ENCODE measurements around the gene LIN37. TPM values are rescaled to one million over a fixed set of nuclear protein-coding genes. Genes with fewer than 3 reads are reported as not detected.

The LIN37 gene
- total and polyA plus RNA-seq, 2 of the 13 experiments (the other 11 are each of a cell fraction or from before 2014, with no cell fraction given), result 6.3 to 8.7 TPM

DNA sequence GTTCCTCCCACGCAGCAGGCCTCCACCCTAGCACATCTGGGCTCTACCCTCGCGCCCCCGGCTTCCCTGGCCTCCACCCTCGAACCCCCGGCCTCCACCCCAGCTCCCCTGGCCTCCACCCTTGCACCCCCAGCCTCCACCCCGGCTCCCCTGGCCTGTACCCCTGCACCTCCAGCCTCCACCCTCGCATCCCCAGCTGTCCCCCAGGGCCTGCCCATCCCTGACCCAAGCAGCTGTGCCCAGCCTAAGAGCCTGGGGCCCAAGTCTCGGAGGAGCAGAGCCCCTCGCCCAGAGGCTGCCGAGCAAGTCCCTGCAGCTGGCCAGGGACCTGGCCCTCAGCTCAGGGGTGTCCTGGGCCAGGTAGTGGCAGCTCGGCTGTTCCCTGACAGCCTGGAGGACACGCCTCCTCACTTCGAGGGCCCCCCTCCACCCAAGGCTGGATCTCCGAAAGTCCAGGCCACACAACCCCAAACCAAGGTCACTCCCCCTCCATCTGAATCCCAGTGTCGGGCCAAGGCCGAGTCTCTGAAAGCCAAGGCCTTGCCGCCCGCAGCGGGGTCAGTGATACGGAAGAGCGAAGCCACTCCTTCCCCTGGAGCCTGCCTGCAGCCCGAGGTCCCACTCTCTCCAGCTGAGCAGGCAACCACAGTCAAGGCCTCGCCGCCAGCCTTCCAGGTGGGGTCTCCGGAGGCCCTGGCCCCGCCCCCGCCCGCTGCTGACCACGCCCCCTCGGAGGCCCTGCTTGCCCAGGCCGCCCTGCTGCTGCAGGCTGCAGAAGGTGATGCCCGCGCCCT lies 19.1 kb downstream of the LIN37 start (continued):
- TF ChIP-seq, protein P1, sequence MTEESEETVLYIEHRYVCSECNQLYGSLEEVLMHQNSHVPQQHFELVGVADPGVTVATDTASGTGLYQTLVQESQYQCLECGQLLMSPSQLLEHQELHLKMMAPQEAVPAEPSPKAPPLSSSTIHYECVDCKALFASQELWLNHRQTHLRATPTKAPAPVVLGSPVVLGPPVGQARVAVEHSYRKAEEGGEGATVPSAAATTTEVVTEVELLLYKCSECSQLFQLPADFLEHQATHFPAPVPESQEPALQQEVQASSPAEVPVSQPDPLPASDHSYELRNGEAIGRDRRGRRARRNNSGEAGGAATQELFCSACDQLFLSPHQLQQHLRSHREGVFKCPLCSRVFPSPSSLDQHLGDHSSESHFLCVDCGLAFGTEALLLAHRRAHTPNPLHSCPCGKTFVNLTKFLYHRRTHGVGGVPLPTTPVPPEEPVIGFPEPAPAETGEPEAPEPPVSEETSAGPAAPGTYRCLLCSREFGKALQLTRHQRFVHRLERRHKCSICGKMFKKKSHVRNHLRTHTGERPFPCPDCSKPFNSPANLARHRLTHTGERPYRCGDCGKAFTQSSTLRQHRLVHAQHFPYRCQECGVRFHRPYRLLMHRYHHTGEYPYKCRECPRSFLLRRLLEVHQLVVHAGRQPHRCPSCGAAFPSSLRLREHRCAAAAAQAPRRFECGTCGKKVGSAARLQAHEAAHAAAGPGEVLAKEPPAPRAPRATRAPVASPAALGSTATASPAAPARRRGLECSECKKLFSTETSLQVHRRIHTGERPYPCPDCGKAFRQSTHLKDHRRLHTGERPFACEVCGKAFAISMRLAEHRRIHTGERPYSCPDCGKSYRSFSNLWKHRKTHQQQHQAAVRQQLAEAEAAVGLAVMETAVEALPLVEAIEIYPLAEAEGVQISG (CRISPR knock-in tag; IDR thresholded peaks at IDR 0.05), result 0 out of 2 replicates have a peak, but pooled peaks have one; percentile 16
- TF ChIP-seq, protein P2, sequence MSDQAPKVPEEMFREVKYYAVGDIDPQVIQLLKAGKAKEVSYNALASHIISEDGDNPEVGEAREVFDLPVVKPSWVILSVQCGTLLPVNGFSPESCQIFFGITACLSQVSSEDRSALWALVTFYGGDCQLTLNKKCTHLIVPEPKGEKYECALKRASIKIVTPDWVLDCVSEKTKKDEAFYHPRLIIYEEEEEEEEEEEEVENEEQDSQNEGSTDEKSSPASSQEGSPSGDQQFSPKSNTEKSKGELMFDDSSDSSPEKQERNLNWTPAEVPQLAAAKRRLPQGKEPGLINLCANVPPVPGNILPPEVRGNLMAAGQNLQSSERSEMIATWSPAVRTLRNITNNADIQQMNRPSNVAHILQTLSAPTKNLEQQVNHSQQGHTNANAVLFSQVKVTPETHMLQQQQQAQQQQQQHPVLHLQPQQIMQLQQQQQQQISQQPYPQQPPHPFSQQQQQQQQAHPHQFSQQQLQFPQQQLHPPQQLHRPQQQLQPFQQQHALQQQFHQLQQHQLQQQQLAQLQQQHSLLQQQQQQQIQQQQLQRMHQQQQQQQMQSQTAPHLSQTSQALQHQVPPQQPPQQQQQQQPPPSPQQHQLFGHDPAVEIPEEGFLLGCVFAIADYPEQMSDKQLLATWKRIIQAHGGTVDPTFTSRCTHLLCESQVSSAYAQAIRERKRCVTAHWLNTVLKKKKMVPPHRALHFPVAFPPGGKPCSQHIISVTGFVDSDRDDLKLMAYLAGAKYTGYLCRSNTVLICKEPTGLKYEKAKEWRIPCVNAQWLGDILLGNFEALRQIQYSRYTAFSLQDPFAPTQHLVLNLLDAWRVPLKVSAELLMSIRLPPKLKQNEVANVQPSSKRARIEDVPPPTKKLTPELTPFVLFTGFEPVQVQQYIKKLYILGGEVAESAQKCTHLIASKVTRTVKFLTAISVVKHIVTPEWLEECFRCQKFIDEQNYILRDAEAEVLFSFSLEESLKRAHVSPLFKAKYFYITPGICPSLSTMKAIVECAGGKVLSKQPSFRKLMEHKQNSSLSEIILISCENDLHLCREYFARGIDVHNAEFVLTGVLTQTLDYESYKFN (CRISPR knock-in tag; conservative IDR thresholded peaks at IDR 0.05), result peak; percentile 66
- TF ChIP-seq, protein P3, sequence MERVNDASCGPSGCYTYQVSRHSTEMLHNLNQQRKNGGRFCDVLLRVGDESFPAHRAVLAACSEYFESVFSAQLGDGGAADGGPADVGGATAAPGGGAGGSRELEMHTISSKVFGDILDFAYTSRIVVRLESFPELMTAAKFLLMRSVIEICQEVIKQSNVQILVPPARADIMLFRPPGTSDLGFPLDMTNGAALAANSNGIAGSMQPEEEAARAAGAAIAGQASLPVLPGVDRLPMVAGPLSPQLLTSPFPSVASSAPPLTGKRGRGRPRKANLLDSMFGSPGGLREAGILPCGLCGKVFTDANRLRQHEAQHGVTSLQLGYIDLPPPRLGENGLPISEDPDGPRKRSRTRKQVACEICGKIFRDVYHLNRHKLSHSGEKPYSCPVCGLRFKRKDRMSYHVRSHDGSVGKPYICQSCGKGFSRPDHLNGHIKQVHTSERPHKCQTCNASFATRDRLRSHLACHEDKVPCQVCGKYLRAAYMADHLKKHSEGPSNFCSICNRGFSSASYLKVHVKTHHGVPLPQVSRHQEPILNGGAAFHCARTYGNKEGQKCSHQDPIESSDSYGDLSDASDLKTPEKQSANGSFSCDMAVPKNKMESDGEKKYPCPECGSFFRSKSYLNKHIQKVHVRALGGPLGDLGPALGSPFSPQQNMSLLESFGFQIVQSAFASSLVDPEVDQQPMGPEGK (CRISPR knock-in tag; IDR thresholded peaks at IDR 0.05), result peak; percentile 38; the same call in 1 of the 2 replicates
- TF ChIP-seq, protein P4, sequence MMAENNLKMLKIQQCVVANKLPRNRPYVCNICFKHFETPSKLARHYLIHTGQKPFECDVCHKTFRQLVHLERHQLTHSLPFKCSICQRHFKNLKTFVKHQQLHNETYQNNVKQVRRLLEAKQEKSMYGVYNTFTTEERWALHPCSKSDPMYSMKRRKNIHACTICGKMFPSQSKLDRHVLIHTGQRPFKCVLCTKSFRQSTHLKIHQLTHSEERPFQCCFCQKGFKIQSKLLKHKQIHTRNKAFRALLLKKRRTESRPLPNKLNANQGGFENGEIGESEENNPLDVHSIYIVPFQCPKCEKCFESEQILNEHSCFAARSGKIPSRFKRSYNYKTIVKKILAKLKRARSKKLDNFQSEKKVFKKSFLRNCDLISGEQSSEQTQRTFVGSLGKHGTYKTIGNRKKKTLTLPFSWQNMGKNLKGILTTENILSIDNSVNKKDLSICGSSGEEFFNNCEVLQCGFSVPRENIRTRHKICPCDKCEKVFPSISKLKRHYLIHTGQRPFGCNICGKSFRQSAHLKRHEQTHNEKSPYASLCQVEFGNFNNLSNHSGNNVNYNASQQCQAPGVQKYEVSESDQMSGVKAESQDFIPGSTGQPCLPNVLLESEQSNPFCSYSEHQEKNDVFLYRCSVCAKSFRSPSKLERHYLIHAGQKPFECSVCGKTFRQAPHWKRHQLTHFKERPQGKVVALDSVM (CRISPR knock-in tag; IDR thresholded peaks at IDR 0.05), result peak; percentile 55
- TF ChIP-seq HDAC1 (CRISPR knock-in tag; IDR thresholded peaks at IDR 0.05), result 0 out of 2 replicates have a peak, but pooled peaks have one; percentile 38
- TF ChIP-seq ZNF343 (CRISPR knock-in tag; IDR thresholded peaks at IDR 0.05), result no peak
- no peak for TF ChIP-seq MBD4 (IDR thresholded peaks at IDR 0.05; ENCODE audit: borderline replicate concordance, low read length)
- no peak for TF ChIP-seq ZNF207 (IDR thresholded peaks at IDR 0.05; ENCODE audit: borderline replicate concordance)
- peak; percentile 15; the same call in 1 of the 2 replicates for TF ChIP-seq NR2F6 (IDR thresholded peaks at IDR 0.05)
- peak; percentile 57 for TF ChIP-seq NR2F6 (CRISPR knock-in tag; IDR thresholded peaks at IDR 0.05)
- TF ChIP-seq, protein P5, sequence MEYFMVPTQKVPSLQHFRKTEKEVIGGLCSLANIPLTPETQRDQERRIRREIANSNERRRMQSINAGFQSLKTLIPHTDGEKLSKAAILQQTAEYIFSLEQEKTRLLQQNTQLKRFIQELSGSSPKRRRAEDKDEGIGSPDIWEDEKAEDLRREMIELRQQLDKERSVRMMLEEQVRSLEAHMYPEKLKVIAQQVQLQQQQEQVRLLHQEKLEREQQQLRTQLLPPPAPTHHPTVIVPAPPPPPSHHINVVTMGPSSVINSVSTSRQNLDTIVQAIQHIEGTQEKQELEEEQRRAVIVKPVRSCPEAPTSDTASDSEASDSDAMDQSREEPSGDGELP (IDR thresholded peaks at IDR 0.05; ENCODE audit: borderline replicate concordance, low read depth), result peak; percentile 27; the same call in 1 of the 2 replicates
- no peak for TF ChIP-seq GTF2F1 (IDR thresholded peaks at IDR 0.05; ENCODE audit: low read length)
- TF ChIP-seq, protein P6, sequence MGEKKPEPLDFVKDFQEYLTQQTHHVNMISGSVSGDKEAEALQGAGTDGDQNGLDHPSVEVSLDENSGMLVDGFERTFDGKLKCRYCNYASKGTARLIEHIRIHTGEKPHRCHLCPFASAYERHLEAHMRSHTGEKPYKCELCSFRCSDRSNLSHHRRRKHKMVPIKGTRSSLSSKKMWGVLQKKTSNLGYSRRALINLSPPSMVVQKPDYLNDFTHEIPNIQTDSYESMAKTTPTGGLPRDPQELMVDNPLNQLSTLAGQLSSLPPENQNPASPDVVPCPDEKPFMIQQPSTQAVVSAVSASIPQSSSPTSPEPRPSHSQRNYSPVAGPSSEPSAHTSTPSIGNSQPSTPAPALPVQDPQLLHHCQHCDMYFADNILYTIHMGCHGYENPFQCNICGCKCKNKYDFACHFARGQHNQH (CRISPR knock-in tag; IDR thresholded peaks at IDR 0.05), result no peak
- peak; percentile 41; the same call in 1 of the 2 replicates for TF ChIP-seq GABPB1 (CRISPR knock-in tag; IDR thresholded peaks at IDR 0.05)
- TF ChIP-seq NCOA2 (CRISPR knock-in tag; IDR thresholded peaks at IDR 0.05), result peak; percentile 63
